Measurements from ENCODE around the gene TLE2.

TLE2 gene

DNA sequence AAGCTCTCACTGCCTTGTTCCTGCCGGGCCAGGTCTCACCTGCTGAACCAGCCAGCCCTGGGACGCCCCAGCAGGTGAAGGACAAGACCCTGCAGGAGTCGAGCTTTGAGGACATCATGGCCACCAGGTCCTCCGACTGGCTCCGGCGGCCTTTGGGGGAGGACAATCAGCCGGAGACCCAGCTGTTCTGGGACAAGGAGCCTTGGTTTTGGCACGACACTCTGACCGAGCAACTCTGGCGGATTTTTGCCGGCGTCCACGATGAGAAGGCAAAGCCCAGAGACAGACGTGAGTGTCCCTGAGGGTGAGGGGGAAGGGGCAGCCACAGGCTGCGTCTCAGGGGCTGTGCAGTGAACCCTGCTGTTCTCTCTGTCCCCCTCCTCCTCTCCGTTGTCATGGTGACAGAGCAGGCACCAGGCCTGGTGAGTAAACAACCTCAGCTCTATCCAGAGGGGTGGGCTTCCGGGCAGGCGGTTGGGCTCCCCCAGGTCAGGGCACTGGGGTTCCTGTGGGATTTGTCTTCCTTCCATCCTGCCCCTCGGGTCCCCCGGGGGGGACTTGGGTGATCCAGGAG, 42.0 kb downstream of the TLE2 start:
- Histone ChIP-seq H3K23ac (ENCODE audit: low read length in 2 of 2) (peak overlapping the region in 1 of 2 experiments; percentile 25), H2BK120ac (ENCODE audit: low read depth, low read length) (no peak overlapping the region), H2BK12ac (ENCODE audit: low read length in 2 of 2) (peak overlapping the region in 1 of 2 experiments; percentile 88), H3K4me3 (ENCODE audit: insufficient read depth in 1 of 2, low read depth in 1 of 2, low read length in 2 of 2) (no peak overlapping the region), H3K4ac (ENCODE audit: low read depth in 1 of 2, low read length in 2 of 2) (peak overlapping the region; percentile 66 to 81), H2AK5ac (ENCODE audit: low read length, severe bottlenecking) (no peak overlapping the region), H3K4me1 (ENCODE audit: control insufficient read depth, insufficient read depth, low read depth, low read length) (peaks cover 29% of the 10 kb centered on the region), H3K79me1 (replicated peaks; ENCODE audit: low read length, poor library complexity, severe bottlenecking) (no peaks in the 10 kb centered on the region), H3K27ac (ENCODE audit: low read length, poor library complexity, severe bottlenecking) (no peak overlapping the region), H3K27me3 (ENCODE audit: control insufficient read depth in 1 of 2, insufficient read depth in 1 of 2, low read length in 2 of 2) (peaks cover 23 to 29% of the 10 kb centered on the region in 2 experiments), H2BK5ac (ENCODE audit: low read depth, low read length, poor library complexity, severe bottlenecking) (peak overlapping the region; percentile 59), H3K9ac (ENCODE audit: low read length) (no peak overlapping the region), H3K9me3 (ENCODE audit: control insufficient read depth, low read length) (no peaks in the 10 kb centered on the region), H2AFZ (ENCODE audit: low read depth, low read length) (peak overlapping the region; percentile 51), H2BK15ac (ENCODE audit: low read depth, poor library complexity, severe bottlenecking) (peak overlapping the region; percentile 56), H4K8ac (ENCODE audit: low read length) (peak overlapping the region; percentile 66), H3K18ac (ENCODE audit: low read depth in 1 of 2, low read length in 2 of 2) (peak overlapping the region; percentile 66 to 74), H3K36me3 (ENCODE audit: control insufficient read depth in 1 of 2, insufficient read depth in 2 of 2, low read depth in 1 of 2, low read length in 2 of 2) (no peaks in the 10 kb centered on the region), H3K14ac (ENCODE audit: low read length in 2 of 2) (peak overlapping the region in 1 of 2 experiments; percentile 62), H4K91ac (ENCODE audit: low read length) (no peak overlapping the region), H3K4me2 (ENCODE audit: low read length, poor library complexity, severe bottlenecking) (peak overlapping the region; percentile 30)
- 11% methylated on average over 19 of the region's 20 CpGs for WGBS
- peak; percentile 49 for DNase-seq

DNA sequence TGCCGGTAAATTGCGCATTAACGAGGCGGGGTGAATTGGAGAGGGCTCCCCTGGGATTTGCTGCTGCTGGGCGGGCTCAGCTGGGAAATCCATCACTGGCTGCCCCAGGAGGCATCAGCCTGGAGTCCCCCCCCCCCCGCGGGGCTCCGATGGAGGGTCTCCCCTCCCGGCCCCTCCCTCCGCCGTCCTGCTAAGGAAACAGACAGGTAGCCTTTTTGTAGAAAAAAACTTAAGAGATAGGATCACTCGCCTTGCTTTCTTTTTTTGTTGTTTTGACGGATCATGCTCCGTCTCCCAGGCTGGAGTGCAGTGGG, 44.9 kb downstream of the TLE2 start:
- Histone ChIP-seq H3K27me3 (ENCODE audit: control insufficient read depth in 1 of 2, insufficient read depth in 1 of 2, low read length in 2 of 2) (peaks cover 22 to 23% of the 10 kb centered on the region in 2 experiments), H3K9me3 (ENCODE audit: control insufficient read depth, low read length) (no peaks in the 10 kb centered on the region), H2AK5ac (ENCODE audit: low read length, severe bottlenecking) (no peak overlapping the region), H4K91ac (ENCODE audit: low read length) (no peak overlapping the region), H3K79me1 (replicated peaks; ENCODE audit: low read length, poor library complexity, severe bottlenecking) (no peaks in the 10 kb centered on the region), H2BK15ac (ENCODE audit: low read depth, poor library complexity, severe bottlenecking) (no peak overlapping the region), H3K14ac (ENCODE audit: low read length in 2 of 2) (no peak overlapping the region), H2BK12ac (ENCODE audit: low read length in 2 of 2) (no peak overlapping the region), H2BK120ac (ENCODE audit: low read depth, low read length) (no peak overlapping the region), H3K4ac (ENCODE audit: low read depth in 1 of 2, low read length in 2 of 2) (peak overlapping the region in 1 of 2 experiments; percentile 35), H3K4me2 (ENCODE audit: low read length, poor library complexity, severe bottlenecking) (peak overlapping the region; percentile 69), H2BK5ac (ENCODE audit: low read depth, low read length, poor library complexity, severe bottlenecking) (no peak overlapping the region), H3K4me3 (ENCODE audit: insufficient read depth in 1 of 2, low read depth in 1 of 2, low read length in 2 of 2) (peak overlapping the region in 1 of 2 experiments; percentile 71), H2AFZ (ENCODE audit: low read depth, low read length) (peak overlapping the region; percentile 1), H3K23ac (ENCODE audit: low read length in 2 of 2) (no peak overlapping the region), H3K18ac (ENCODE audit: low read depth in 1 of 2, low read length in 2 of 2) (peak overlapping the region; percentile 34 to 85), H4K8ac (ENCODE audit: low read length) (peak overlapping the region; percentile 24), H3K4me1 (ENCODE audit: control insufficient read depth, insufficient read depth, low read depth, low read length) (peaks cover 37% of the 10 kb centered on the region), H3K27ac (ENCODE audit: low read length, poor library complexity, severe bottlenecking) (peak overlapping the region; percentile 17), H3K9ac (ENCODE audit: low read length) (peak overlapping the region; percentile 65), H3K36me3 (ENCODE audit: control insufficient read depth in 1 of 2, insufficient read depth in 2 of 2, low read depth in 1 of 2, low read length in 2 of 2) (no peaks in the 10 kb centered on the region)
- DNase-seq, result no peak
- WGBS, result 0% methylated on average over 6 of the region's 14 CpGs

DNA sequence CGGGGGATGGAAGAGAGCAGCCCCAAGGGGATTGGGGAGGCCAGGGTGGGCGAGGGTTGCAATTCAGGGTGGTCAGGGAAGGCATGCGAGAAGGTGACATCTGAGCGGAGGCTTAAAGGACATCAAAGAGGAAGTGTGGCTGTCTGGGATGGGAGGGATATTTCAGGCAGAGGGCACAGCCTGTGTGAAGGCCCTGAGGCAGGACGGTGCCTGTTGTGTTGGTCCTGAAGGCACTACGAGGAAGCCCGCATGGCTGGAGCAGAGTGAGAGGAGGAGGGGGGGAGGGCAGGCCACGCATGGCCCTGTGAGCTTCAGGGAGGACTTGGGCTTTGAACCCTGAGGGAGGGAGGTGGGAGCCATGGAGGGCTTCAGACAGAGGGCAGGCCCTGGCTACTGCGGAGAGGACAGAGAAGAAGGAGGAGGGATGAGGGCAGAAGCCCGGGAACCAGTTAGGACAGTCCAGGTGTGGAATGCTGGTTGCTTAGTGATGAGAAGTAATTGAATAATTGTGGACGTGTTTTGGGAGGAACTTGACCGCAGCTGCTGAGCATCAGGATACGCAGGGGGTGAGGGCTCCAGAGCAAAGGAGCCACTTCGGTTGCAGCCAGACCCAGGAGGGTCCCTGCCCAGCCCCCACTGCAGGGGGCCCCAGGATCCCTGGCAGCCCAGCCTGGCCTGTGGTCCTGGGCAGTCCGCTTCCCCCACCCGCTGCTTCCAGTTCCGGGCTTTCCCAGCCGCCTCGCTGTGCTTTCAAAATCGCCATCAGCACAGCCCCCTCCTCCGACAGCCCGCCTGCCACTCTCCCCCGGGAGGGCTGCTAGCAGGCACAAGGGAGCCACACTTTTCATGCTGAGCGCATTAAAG, 45.5 kb downstream of the TLE2 start:
- peak overlapping the region; percentile 65 for H3K9ac ChIP-seq (ENCODE audit: low read length)
- H2BK15ac ChIP-seq (ENCODE audit: low read depth, poor library complexity, severe bottlenecking), result peak overlapping the region; percentile 84
- no peak overlapping the region for H3K23ac ChIP-seq (ENCODE audit: low read length in 2 of 2)
- H3K9me3 ChIP-seq (ENCODE audit: control insufficient read depth, low read length), result no peaks in the 10 kb centered on the region
- H2AK5ac ChIP-seq (ENCODE audit: low read length, severe bottlenecking), result no peak overlapping the region
- peak; percentile 60 for DNase-seq
- no peaks in the 10 kb centered on the region for H3K36me3 ChIP-seq (ENCODE audit: control insufficient read depth in 1 of 2, insufficient read depth in 2 of 2, low read depth in 1 of 2, low read length in 2 of 2)
- H3K14ac ChIP-seq (ENCODE audit: low read length in 2 of 2), result peak overlapping the region in 1 of 2 experiments; percentile 8
- H3K27ac ChIP-seq (ENCODE audit: low read length, poor library complexity, severe bottlenecking), result peak overlapping the region; percentile 22
- peaks cover 37% of the 10 kb centered on the region for H3K4me1 ChIP-seq (ENCODE audit: control insufficient read depth, insufficient read depth, low read depth, low read length)
- peak overlapping the region; percentile 35 to 43 for H3K4ac ChIP-seq (ENCODE audit: low read depth in 1 of 2, low read length in 2 of 2)
- peak overlapping the region in 1 of 2 experiments; percentile 71 for H3K4me3 ChIP-seq (ENCODE audit: insufficient read depth in 1 of 2, low read depth in 1 of 2, low read length in 2 of 2)
- H2BK12ac ChIP-seq (ENCODE audit: low read length in 2 of 2), result peak overlapping the region; percentile 79 to 84
- peak overlapping the region; percentile 69 for H3K4me2 ChIP-seq (ENCODE audit: low read length, poor library complexity, severe bottlenecking)
- H4K8ac ChIP-seq (ENCODE audit: low read length), result peak overlapping the region; percentile 24
- H2BK5ac ChIP-seq (ENCODE audit: low read depth, low read length, poor library complexity, severe bottlenecking), result no peak overlapping the region
- H2AFZ ChIP-seq (ENCODE audit: low read depth, low read length), result peak overlapping the region; percentile 1
- H2BK120ac ChIP-seq (ENCODE audit: low read depth, low read length), result no peak overlapping the region
- peak overlapping the region; percentile 34 to 85 for H3K18ac ChIP-seq (ENCODE audit: low read depth in 1 of 2, low read length in 2 of 2)
- 17% methylated on average over 22 of the region's 24 CpGs for WGBS
- H3K27me3 ChIP-seq (ENCODE audit: control insufficient read depth in 1 of 2, insufficient read depth in 1 of 2, low read length in 2 of 2), result peaks cover 16 to 17% of the 10 kb centered on the region in 2 experiments
- no peaks in the 10 kb centered on the region for H3K79me1 ChIP-seq (replicated peaks; ENCODE audit: low read length, poor library complexity, severe bottlenecking)
- H4K91ac ChIP-seq (ENCODE audit: low read length), result peak overlapping the region; percentile 65

DNA sequence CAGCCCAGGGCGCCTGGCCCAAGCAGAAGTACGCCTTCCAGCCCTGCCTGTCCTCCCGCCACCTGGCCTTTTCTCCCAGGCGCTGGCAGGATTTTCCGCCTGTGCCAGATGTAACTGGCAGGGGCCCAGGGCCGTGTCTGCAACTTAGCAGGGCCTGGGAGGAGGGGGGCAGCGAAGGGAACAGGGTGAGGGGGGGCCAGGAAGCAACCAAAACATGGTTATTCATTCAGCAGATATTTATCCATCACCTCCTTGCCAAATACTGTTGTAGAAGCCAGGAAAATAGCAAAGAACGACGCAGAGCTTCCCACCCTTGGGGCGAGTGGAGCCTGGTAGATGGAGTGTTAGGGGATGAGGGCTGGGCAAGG, 46.1 kb downstream of the TLE2 start:
- Histone ChIP-seq H3K27ac (ENCODE audit: low read length, poor library complexity, severe bottlenecking) (peak overlapping the region; percentile 22), H2AFZ (ENCODE audit: low read depth, low read length) (no peak overlapping the region), H3K23ac (ENCODE audit: low read length in 2 of 2) (no peak overlapping the region), H4K91ac (ENCODE audit: low read length) (peak overlapping the region; percentile 65), H3K9ac (ENCODE audit: low read length) (peak overlapping the region; percentile 48), H4K8ac (ENCODE audit: low read length) (peak overlapping the region; percentile 24), H3K4me2 (ENCODE audit: low read length, poor library complexity, severe bottlenecking) (no peak overlapping the region), H3K14ac (ENCODE audit: low read length in 2 of 2) (peak overlapping the region in 1 of 2 experiments; percentile 8), H2BK5ac (ENCODE audit: low read depth, low read length, poor library complexity, severe bottlenecking) (no peak overlapping the region), H2BK15ac (ENCODE audit: low read depth, poor library complexity, severe bottlenecking) (peak overlapping the region; percentile 29), H3K27me3 (ENCODE audit: control insufficient read depth in 1 of 2, insufficient read depth in 1 of 2, low read length in 2 of 2) (peaks cover 15% of the 10 kb centered on the region in 2 experiments), H3K4ac (ENCODE audit: low read depth in 1 of 2, low read length in 2 of 2) (peak overlapping the region in 1 of 2 experiments; percentile 43), H2AK5ac (ENCODE audit: low read length, severe bottlenecking) (no peak overlapping the region), H2BK12ac (ENCODE audit: low read length in 2 of 2) (peak overlapping the region; percentile 79 to 84), H3K18ac (ENCODE audit: low read depth in 1 of 2, low read length in 2 of 2) (peak overlapping the region in 1 of 2 experiments; percentile 85), H3K4me3 (ENCODE audit: insufficient read depth in 1 of 2, low read depth in 1 of 2, low read length in 2 of 2) (no peak overlapping the region), H2BK120ac (ENCODE audit: low read depth, low read length) (no peak overlapping the region), H3K79me1 (replicated peaks; ENCODE audit: low read length, poor library complexity, severe bottlenecking) (no peaks in the 10 kb centered on the region), H3K4me1 (ENCODE audit: control insufficient read depth, insufficient read depth, low read depth, low read length) (peaks cover 42% of the 10 kb centered on the region), H3K36me3 (ENCODE audit: control insufficient read depth in 1 of 2, insufficient read depth in 2 of 2, low read depth in 1 of 2, low read length in 2 of 2) (no peaks in the 10 kb centered on the region), H3K9me3 (ENCODE audit: control insufficient read depth, low read length) (no peaks in the 10 kb centered on the region)
- 36% methylated on average over 8 of the region's 10 CpGs for WGBS
- peak; percentile 54 for DNase-seq
